Mesothelial cell of epicardium (in vitro differentiated cells): Measurements from ENCODE around the gene ATP6V1C2. TPM values are rescaled to one million over a fixed set of nuclear protein-coding genes. Genes with fewer than 3 reads are reported as not detected.

ENCODE experiments used
- DNase-seq, 2 experiments: peaks; one replicate each; pipeline ENCODE4 v3.0.0; 2021; ENCODE audit warnings: low spot score in 2 of 2; ENCODE audit not compliant: unreplicated experiment in 2 of 2
- H3K27ac Mint-ChIP-seq: 2 replicates; pipeline ENCODE4 v1.8.0; 2021; ENCODE audit warnings: mixed read lengths
- H3K27me3 Mint-ChIP-seq: 2 replicates; pipeline ENCODE4 v1.8.0; 2021; ENCODE audit warnings: low read depth, mixed read lengths
- H3K36me3 Mint-ChIP-seq: 2 replicates; pipeline ENCODE4 v1.8.0; 2021; ENCODE audit warnings: mixed read lengths
- H3K4me1 Mint-ChIP-seq: 2 replicates; pipeline ENCODE4 v1.8.0; 2021; ENCODE audit warnings: mixed read lengths
- H3K4me3 Mint-ChIP-seq: 2 replicates; pipeline ENCODE4 v1.8.0; 2021; ENCODE audit warnings: mild to moderate bottlenecking, moderate library complexity, mixed read lengths
- H3K9me3 Mint-ChIP-seq: 2 replicates; pipeline ENCODE4 v1.8.0; 2021; ENCODE audit warnings: mixed read lengths
- CTCF ChIP-seq: fragments of 200-600 bp; sonication (generic); IDR thresholded peaks from one replicate; pipeline ENCODE4 v1.5.0; 2021; ENCODE audit warnings: antibody characterized with exemption; ENCODE audit not compliant: unreplicated experiment
- total RNA-seq: library from RNA; stranded (reverse); gene quantifications from 3 replicates; pipeline ENCODE4 v1.2.1, GENCODE V29; 2021

ATP6V1C2 gene
- total RNA-seq, 1 donor from 2014 or later: 0.09 TPM

DNA sequence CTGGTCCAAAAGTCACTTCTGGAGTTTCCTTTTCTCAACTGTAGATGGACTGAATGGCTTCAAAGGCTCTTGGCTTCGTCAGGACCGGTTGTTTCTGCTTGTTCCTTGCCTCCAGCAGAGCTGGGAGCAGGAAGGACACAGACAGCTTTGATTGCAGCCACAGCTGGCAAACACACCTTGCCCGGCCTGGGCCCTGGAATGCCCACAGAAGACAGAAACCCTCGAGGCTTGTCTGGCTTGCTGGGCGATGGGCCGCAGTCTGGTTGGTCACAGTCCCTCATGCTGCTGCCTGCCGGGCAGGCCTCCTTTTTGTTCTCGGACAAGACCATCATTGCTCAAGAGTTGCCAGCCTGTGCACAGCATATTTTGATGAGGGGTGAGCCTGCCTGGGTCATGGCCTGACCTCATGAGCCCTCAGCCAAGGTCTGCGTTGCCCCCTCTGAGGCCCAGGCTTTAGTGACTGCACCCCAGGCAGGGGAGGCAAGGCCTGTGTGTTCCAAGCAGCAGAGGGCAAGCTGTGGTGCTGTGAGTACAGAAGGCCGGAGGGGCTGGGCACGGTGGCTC lies 37.8 kb downstream of the ATP6V1C2 start:
- no peak for DNase-seq
- no peak overlapping the region for H3K27ac Mint-ChIP-seq
- no peaks in the 10 kb centered on the region for H3K4me1 Mint-ChIP-seq
- no peak overlapping the region for H3K4me3 Mint-ChIP-seq
- H3K9me3 Mint-ChIP-seq: no peaks in the 10 kb centered on the region
- H3K36me3 Mint-ChIP-seq: no peaks in the 10 kb centered on the region
- no peak for TF ChIP-seq CTCF
- no peaks in the 10 kb centered on the region for H3K27me3 Mint-ChIP-seq

DNA sequence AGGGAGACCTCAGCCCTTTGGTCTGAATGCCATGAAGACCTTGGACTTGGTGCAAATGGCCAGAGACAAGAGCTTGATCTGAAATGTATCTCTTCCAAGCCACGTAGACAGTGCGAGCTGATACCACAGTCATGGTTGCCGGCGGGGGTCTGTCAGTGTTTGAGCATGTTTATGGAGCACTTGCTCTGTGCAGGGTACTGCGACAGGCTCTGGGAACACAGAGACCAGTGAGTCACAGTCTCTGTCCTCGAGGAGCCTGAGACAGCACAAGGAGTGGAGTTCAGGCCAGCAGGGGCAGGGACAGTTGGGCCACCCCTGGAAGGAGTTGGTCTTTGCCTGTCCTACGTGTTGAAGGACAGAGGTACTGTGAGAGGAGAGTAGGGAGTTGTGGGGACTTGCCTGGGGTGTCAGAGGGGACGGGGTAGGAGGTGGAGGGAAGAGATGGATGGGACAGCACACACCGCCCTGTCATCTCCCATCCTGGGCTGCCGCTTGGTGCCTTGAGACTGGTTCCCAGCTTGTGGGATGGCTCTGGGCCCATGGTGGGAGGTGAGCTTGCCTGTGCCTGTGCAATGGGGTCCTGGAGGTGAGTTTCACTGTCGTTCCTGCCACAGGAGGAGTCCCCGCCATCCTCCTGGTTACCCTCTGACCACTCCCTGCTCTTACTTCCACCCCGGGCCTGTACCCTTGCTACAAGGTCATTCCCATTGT lies 39.5 kb downstream of the ATP6V1C2 start:
- TF ChIP-seq CTCF: no peak
- no peak overlapping the region for H3K27ac Mint-ChIP-seq
- no peaks in the 10 kb centered on the region for H3K4me1 Mint-ChIP-seq
- no peaks in the 10 kb centered on the region for H3K27me3 Mint-ChIP-seq
- H3K9me3 Mint-ChIP-seq: no peaks in the 10 kb centered on the region
- no peak overlapping the region for H3K4me3 Mint-ChIP-seq
- H3K36me3 Mint-ChIP-seq: no peaks in the 10 kb centered on the region
- no peak for DNase-seq

DNA sequence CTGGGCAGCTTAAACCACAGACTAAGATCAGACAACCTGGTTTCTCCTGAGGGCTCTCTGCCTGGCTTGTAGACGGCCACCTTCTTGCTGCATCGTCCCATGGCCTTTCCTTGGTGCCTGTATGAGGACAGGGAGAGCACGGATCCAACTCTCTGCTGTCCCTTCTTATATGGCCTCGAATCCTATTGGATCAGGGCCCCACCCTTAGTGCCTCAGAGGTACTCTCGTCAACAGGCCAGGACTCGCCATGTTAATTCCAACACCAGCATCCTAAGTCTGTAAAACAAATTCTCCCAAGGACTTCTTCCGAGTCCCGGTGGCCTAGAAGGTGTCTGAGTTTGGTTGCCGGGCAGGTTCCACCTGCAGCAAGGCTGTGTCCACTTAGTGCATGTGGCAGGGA lies 40.2 kb downstream of the ATP6V1C2 start:
- Mint-ChIP-seq H3K4me1 (no peaks in the 10 kb centered on the region), H3K9me3 (no peaks in the 10 kb centered on the region), H3K27ac (no peak overlapping the region), H3K4me3 (no peak overlapping the region), H3K27me3 (no peaks in the 10 kb centered on the region), H3K36me3 (no peaks in the 10 kb centered on the region)
- no peak for DNase-seq
- no peak for TF ChIP-seq CTCF

DNA sequence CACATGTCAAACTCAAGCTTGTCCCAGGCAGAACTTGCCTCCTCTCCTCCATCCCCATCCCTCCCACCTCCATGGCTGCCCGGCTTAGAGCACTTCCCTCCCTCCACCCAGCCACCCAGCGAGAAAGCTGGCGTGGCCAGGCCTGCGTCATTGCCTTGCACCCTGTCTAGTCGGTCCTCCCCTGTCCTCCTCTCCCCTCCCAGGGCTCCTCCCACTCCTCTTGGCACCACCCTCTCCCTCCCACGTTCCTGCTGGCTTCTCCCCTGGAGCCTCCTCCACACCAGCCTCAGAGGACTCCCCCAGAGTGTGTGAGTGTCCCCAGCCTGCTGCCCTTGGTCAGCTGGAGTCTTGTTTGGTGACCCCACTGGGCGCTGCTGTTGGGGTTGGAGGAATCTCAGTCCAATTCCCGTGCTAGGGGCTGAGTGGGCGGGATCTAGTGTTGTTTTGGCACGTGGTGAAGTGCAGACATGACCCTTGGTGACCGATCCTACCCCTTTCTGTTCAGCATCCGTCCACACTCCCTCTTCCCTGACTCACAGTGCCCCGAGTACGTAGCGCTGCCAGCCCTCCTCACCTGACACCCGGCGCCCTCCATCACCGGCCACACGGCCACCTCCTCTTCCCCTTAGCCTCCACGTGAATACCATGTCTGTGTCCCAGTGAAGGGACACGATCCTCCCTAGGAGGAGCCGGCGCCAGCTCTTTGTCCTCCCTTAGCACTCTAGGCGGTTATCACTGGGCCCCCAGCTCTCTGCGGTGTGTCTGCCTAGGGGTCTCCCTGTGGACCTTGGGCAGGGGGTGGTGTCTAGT lies 41.4 kb downstream of the ATP6V1C2 start:
- no peaks in the 10 kb centered on the region for H3K4me1 Mint-ChIP-seq
- no peak overlapping the region for H3K27ac Mint-ChIP-seq
- H3K4me3 Mint-ChIP-seq: no peak overlapping the region
- no peaks in the 10 kb centered on the region for H3K27me3 Mint-ChIP-seq
- H3K36me3 Mint-ChIP-seq: no peaks in the 10 kb centered on the region
- no peak for TF ChIP-seq CTCF
- DNase-seq: no peak
- no peaks in the 10 kb centered on the region for H3K9me3 Mint-ChIP-seq

GRCh38 chr2:10763461-10763800 lies 42.0 kb downstream of the ATP6V1C2 start:
- no peaks in the 10 kb centered on the region for H3K9me3 Mint-ChIP-seq
- H3K4me3 Mint-ChIP-seq: no peak overlapping the region
- TF ChIP-seq CTCF: no peak
- H3K27ac Mint-ChIP-seq: no peak overlapping the region
- H3K27me3 Mint-ChIP-seq: no peaks in the 10 kb centered on the region
- no peaks in the 10 kb centered on the region for H3K36me3 Mint-ChIP-seq
- no peak for DNase-seq
- no peaks in the 10 kb centered on the region for H3K4me1 Mint-ChIP-seq
